NCI-H1436 (cell line): ENCODE data around the gene GCSAM.
A peak's percentile ranks its signal among the peaks of the same experiment; 100 is the strongest.

Experiments
- DNase-seq: peaks from one replicate; lab custom pipeline; 2025; lab: John Stamatoyannopoulos, UW

Gene GCSAM

DNA sequence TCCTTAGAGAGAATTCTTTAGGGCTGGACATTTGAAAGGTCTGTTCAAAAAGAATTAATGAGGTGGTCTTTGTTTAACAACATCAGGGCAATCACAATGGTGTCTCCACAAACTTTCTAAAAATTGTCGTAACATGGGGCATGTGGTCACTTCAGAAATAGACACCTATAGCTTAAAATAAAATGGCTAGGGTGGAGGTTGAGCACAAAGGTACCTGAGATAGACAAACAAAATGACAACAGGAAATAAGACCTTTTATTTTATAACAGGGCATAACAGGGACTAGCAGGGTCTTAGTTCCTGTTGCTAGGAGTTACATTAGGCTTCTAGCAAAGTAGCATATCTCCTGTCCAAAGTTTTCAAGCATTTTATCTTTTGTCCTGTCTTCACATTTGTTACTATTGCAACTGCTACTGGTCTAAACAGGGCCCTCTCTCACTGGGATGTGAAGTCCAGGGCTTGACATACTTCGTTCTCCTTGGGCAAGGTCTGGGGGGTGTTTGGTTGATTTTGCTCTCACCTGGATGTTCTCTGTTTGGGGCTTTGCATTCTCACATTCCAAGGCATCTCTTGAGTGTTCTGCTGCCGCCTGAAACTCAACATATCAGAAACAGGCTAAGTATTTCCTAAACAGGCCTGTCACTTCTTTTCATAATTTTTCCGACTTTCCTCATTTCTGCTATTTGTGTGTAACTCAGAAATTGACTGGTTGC is 3.0 kb downstream of the GCSAM start:
- DNase-seq = no peak

DNA sequence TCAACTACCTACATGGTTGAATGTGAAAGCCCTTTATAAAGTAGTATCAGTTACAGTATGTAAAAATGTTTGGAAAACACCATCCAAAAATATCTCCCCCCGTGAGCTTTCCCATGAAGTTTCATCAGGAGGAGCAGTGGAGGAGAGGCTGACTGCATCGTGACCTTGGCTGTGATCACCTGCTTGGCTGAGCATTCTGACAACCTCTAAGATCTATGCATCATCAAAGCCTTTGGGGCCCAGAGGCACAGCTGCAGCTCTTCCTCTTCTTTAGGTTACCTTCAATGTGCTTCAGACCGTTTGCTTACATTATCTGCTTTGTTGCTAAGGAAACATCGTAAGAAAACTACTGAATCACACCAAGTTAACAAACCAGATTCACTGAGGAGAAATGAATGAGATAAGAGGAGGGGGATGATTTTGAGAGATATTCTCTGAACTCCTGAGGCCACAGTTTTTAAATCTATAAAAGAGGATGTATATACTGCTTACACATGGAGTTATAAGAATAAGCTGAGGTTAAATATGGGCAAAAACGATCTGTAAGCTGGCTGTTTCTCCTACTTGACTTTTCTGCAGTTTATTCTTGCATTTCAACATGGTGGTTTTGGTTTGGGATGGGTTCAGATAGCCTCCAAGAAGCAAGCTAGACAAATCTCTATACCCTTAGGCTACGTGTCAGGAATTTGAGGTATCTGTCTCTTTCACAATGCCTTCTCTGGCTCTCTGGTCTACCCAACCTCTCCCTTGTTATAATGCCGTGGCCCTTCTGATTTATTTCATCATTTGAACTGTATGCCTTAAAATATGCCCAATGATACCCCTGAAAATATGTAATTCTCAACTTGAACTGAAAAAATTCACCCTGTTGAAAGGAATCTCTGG is 4.0 kb downstream of the GCSAM start:
- DNase-seq = no peak

GRCh38 chr3:112127522-112128494 is 5.2 kb downstream of the GCSAM start:
- no peak for DNase-seq

DNA sequence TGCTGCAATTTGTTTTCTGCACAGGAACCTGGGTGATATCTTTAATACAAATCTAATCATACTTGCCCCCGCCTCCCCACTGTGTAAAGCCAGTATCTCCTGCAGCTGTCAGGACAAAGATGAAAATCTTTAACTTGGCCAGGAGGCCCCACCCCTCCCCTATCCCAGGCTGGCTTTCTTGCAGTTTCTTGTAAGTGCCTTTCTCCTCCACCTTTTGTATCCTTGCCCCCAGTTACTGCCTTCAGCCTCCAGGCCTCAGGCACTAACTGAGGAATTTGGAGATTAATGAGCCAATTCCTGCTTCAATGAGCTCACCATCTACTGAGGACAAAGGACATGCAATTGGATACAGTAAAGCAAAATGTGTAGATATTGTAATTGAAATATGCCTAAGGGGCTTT is 6.5 kb downstream of the GCSAM start:
- no peak for DNase-seq

DNA sequence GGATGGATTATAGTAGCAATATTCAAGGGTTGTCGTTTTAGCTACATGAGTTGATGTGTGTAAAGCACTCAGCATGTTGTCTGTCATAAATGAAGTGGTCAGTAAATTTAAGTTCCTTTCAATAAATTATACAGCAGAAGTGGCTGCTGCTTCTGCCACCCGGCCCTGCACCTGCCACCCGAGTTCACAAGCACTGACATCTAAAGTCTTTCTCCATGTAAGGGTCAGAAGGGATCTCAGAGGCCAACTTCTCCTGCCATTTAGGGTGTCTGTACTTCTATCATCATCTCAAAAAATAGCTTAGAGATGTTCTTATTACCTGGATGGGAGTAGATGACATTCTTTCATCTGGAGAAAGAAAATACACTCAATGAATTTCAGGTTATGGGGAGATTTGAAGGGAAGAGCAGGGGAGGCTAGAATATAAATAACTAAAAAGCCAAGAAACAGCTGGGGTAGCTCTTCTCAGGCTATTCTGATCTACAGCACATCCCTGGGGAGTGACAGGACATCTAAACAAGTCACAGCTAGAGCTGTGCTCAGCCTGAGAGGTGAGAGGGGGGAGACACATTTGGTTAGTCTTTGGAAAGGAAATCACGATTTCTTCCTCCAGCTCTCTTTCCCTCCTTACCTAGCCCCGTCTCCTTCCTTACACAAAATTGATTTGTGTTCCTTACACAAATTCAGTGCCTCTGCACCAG is 8.0 kb downstream of the GCSAM start:
- no peak for DNase-seq

GRCh38 chr3:112123548-112123947 is 9.5 kb downstream of the GCSAM start:
- DNase-seq = no peak

DNA sequence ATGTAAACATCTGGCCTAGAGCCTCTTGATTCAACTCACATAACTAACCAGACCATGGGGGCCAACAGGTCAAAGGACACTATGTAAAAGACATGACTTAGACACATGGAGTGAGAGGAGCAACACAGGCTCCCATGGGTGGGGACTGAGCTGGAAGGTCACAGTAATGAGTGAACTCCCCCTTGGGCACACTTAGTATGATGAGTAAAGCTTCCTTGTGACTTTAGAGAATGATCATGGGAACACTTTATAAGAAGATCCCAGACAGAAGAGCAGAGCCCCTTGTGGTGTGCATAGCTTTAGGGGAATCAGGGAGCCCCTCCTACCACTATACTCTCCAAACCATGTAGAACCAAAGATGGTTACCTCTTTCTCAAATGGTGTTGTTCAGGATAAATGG is 10.2 kb downstream of the GCSAM start:
- DNase-seq = no peak

- DNase-seq = no peak
Observed at GRCh38 chr3:112121577-112122547, 11.2 kb downstream of the GCSAM start.

DNA sequence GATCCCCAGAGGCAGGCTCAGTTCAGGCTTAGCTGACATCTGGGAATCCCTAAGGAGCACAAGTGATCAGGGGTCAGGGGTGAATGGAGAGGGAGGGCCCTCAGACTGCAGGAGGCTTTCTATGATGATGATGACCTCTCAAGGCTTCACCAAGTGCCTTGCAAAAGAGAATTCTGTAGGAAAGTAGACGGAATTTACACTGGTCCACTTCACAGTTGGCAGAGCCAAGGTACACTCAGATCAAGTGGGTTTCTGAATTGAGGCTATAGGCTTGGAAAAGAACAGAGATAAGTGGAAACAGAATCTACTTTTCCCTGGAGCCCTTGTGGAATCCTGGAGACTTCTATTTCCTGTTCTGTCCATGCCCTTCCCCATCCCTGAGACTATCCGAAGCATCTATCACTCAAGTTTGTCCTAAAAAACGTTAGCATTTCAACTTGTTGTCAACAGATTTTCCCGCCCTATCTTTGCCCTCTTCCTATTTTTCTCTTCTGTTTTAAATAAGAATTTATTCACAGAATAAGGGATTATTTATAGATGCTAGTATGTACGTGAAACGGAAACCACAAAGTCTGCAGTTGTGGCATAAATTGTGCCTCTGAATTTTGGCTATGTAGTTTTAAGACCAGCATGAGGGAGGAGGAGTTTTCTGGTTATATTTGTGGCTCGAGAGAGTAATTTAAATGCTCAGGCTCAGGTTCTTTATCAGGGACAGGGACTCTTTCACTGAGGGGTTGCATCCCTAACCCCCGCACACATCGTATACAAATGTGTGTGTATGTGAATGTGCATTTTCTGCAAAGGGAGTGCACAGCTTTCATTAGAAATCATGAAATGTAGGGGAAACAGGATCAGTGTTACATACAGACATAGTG is 12.8 kb downstream of the GCSAM start:
- DNase-seq = no peak

DNA sequence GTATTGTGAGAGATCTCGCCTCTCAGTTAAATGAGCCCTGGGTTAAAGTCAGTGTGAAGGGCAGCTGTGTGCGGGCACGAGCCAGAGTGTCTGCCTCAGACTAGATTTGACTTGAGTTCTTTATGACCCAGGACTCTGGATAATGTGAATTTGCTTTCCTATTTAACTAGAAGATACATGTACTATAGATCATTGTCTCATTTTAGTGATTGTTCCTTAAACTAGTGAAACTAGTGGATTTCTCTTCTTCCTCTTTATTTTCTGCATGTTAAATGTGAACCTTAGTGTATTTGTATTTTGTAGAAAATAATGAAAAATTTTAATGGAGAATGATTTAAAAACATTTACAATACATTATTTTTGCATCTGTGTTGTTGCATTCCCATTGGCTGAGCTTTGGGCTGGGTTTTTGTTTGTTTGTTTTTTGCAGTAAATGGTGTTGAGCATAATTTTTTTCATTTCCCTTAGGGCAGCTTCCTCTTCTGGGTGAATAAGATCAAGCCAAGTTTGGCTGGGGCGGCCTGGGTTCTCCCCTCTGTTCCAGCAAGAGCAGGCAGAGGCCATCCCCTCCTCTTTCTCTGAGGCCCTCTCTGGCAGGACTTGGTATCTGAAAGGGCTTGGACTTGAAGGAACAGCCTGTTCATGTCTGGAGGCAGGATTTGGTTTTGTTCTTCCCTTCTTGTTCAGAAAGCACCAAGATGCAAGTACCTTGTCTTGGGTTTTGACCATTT is 15.0 kb downstream of the GCSAM start:
- DNase-seq = no peak

GRCh38 chr3:112117415-112117814 is 15.6 kb downstream of the GCSAM start:
- no peak for DNase-seq

- DNase-seq = no peak
Observed at GRCh38 chr3:112116748-112117186, 16.3 kb downstream of the GCSAM start.

GRCh38 chr3:112115806-112116383 is 17.2 kb downstream of the GCSAM start:
- no peak for DNase-seq

DNA sequence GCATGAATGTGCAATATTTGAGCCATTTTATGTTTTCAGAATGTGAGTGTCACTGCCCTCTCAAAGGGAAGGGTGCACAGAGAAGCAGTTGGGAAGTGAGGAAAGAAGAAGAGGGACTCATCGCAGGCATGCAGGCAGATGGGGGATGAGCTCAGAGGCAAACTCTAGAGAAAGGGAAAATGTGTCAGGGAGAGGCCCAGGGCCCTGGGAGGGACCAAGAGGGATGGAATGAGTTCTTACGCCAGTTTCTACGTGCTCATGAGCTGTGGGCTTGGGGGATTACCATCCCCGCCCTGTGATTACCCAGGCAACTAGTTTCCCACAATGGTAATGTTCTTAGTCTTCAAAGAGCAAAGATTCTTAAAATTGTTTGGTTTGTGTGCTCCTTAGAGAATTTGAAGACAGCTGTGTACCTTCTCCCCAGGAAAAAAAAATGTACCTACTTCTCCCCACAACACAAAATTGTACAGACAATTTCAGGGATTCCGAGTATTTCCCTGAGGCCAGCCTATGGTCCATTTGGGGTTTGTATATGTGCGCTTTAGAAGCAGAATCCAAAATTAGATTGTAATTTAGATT is 17.8 kb downstream of the GCSAM start:
- no peak for DNase-seq

GRCh38 chr3:112114576-112115160 is 18.4 kb downstream of the GCSAM start:
- DNase-seq = no peak

DNA sequence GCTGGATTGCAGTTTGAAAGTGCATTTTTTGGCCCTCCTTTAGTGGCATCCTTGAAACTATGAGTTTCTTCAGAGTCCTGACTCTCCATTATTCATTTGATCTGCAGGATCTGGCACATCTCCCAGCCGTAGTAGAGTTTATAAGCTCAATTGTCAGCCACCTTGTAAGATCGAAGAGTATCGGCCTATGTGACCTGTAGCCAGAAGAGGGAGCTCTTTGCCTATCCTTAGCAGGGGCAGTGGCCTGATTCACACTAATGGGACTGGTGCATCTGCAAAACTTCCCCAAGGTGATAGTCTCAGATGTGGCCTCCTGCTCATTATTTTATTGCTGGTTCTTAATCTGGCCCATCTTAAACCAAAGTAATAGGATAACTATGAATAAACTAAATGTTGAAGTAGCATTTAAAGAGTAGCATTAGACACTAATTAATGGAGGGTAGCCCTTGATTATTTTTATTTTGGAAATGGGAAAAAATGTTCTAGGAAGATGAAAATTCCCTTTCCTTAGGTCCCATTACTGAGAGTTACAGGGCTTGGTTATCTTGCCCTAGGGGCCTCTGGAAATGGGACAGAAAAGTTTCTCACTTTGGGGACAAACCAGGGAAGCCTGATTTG is 21.2 kb downstream of the GCSAM start:
- DNase-seq = peak; percentile 88

DNA sequence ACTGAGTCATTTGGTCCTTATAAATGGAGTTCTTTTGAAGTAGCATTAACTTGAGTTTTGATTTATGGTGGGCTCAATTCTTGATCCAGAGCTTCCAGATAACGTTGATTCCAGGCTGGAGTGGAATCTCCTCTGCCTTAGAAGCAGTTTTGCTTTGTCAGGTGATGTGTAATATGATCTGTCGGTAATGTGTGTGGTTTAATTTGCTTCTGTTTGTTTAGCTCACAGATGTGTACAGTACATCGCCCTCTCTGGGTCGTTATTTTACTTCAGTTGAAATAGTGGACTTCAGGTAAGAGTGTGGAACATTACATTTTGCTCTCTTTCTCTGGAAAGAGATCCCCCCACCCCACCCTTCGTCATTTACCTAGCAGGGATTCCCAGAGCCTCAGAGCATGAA is 23.7 kb downstream of the GCSAM start:
- DNase-seq = peak; percentile 47
